ENCODE data around the gene CRB1. TPM values are rescaled to one million over a fixed set of nuclear protein-coding genes. Genes with fewer than 3 reads are reported as not detected.

CRB1 gene
- total RNA-seq, 3 donors from 2014 or later (not counting 1 experiment from before 2014, with no cell fraction given): 0.36 to 0.83 TPM; not detected in 1

DNA sequence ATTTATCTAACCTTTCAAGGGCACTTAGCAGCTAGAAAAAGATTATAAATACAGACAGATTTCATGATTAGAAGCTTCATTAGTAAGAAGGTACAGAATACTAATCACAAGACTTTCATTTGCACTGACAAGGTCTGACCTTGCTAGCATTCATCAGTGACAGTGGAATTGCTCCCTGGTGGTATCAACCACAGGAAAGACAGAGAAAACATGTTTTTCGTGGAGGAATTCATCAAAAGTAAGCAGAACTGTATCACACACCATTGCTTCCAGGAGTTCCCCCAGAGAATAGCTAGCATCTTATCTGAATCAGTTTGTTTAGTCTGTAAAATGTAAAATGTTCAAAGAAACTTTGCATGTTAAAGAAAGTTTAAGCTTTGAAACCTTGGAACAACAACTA is 20.6 kb upstream of the CRB1 start:
- Mint-ChIP-seq H3K27ac (no peak overlapping the region), H3K4me1 (no peaks in the 10 kb centered on the region), H3K27me3 (ENCODE audit: low read depth in 2 of 2) (peaks cover 9 to 28% of the 10 kb centered on the region in 2 donors), H3K9me3 (peaks cover 0 to 3% of the 10 kb centered on the region in 2 donors), H3K4me3 (no peak overlapping the region), H3K36me3 (peaks cover 10% of the 10 kb centered on the region)
- H3K4me3 ChIP-seq (ENCODE audit: low read length): no peak overlapping the region
- no peaks in the 10 kb centered on the region for H3K9me3 ChIP-seq (ENCODE audit: control insufficient read depth, insufficient read depth, low read length)
- ATAC-seq: no peak
- no peak for TF ChIP-seq CTCF (IDR thresholded peaks at IDR 0.05)
- H3K4me1 ChIP-seq (ENCODE audit: control insufficient read depth, insufficient read depth, low read length): no peaks in the 10 kb centered on the region
- DNase-seq: no peak
- no peaks in the 10 kb centered on the region for H3K36me3 ChIP-seq (ENCODE audit: control insufficient read depth, insufficient read depth, low read length)
- H3K27me3 ChIP-seq (ENCODE audit: control insufficient read depth, insufficient read depth, low read length): no peaks in the 10 kb centered on the region
- intact Hi-C loops (cut with micrococcal nuclease): no loop called here
- WGBS (ENCODE audit: insufficient coverage): 50% methylated on average over 1 of the region's 1 CpG
- H3K27ac ChIP-seq (ENCODE audit: low read length): no peak overlapping the region

DNA sequence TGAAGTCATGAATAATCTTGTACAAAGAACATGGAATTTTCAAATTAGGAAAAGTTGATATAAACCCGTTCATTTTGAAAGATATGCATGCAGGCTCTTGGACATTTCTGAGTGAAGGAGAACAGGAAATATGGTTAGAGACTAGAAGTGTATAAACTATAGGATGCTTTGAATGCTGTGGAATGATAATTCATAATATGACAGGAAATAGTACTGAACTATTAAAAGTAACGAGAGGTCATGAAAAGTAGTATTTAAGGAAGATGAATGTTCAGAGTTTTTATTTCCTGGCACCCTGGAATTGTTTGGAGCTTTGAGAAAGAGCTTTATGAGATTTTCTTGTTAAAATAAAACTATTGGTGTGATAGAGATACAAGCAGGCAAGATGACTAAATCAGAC is 18.7 kb upstream of the CRB1 start:
- TF ChIP-seq CTCF (IDR thresholded peaks at IDR 0.05): no peak
- Histone ChIP-seq H3K27ac (ENCODE audit: low read length) (no peak overlapping the region), H3K27me3 (ENCODE audit: control insufficient read depth, insufficient read depth, low read length) (no peaks in the 10 kb centered on the region), H3K36me3 (ENCODE audit: control insufficient read depth, insufficient read depth, low read length) (no peaks in the 10 kb centered on the region), H3K4me1 (ENCODE audit: control insufficient read depth, insufficient read depth, low read length) (no peaks in the 10 kb centered on the region), H3K9me3 (ENCODE audit: control insufficient read depth, insufficient read depth, low read length) (no peaks in the 10 kb centered on the region), H3K4me3 (ENCODE audit: low read length) (no peak overlapping the region)
- Mint-ChIP-seq H3K27ac (no peak overlapping the region), H3K4me1 (no peaks in the 10 kb centered on the region), H3K27me3 (ENCODE audit: low read depth in 2 of 2) (peaks cover 3 to 15% of the 10 kb centered on the region in 2 donors), H3K4me3 (no peak overlapping the region), H3K9me3 (no peaks in the 10 kb centered on the region), H3K36me3 (no peaks in the 10 kb centered on the region)
- WGBS (ENCODE audit: insufficient coverage): 60% methylated on average over 2 of the region's 2 CpGs
- ATAC-seq (no peak), DNase-seq (no peak)
- intact Hi-C loops (cut with micrococcal nuclease): no loop called here

DNA sequence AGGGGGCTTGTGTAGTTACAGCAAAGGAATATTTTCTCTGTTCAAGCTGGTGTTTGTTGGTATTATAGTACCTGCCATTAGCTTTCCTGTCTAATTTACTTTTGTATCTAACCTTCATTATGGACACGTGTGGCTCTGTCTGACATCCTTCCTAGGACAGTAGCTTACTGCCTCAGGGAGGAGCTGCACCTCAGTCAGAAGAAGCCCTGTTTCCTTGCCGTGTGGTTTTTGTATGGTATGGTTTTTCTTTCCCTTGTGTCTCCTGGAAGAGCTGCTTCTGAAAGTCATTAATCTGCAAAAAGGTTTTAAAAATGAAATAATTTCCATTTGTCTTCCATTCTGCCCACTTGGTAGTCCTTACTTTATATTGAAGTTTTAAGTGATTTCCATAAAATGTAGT is 17.4 kb upstream of the CRB1 start:
- 92% methylated on average over 1 of the region's 2 CpGs for WGBS (ENCODE audit: insufficient coverage)
- no peak for DNase-seq

More for the DNA sequence above, 17.4 kb upstream of the CRB1 start:
- H3K36me3 Mint-ChIP-seq: no peaks in the 10 kb centered on the region
- no peaks in the 10 kb centered on the region for H3K4me1 Mint-ChIP-seq
- Histone ChIP-seq H3K4me1 (ENCODE audit: control insufficient read depth, insufficient read depth, low read length) (no peaks in the 10 kb centered on the region), H3K27me3 (ENCODE audit: control insufficient read depth, insufficient read depth, low read length) (no peaks in the 10 kb centered on the region), H3K27ac (ENCODE audit: low read length) (no peak overlapping the region), H3K4me3 (ENCODE audit: low read length) (no peak overlapping the region), H3K36me3 (ENCODE audit: control insufficient read depth, insufficient read depth, low read length) (no peaks in the 10 kb centered on the region), H3K9me3 (ENCODE audit: control insufficient read depth, insufficient read depth, low read length) (no peaks in the 10 kb centered on the region)
- H3K27ac Mint-ChIP-seq: no peak overlapping the region
- no peak for TF ChIP-seq CTCF (IDR thresholded peaks at IDR 0.05)
- no peak for ATAC-seq
- intact Hi-C loops (cut with micrococcal nuclease): no loop called here
- H3K9me3 Mint-ChIP-seq: no peaks in the 10 kb centered on the region
- no peak overlapping the region for H3K4me3 Mint-ChIP-seq
- peaks cover 3 to 9% of the 10 kb centered on the region in 2 donors for H3K27me3 Mint-ChIP-seq (ENCODE audit: low read depth in 2 of 2)

Data from natural killer cell (primary cell).